GM21390 (cell line): ENCODE data around the gene OTULINL.
A peak's percentile ranks its signal among the peaks of the same experiment; 100 is the strongest.

ENCODE experiments used
- ATAC-seq: cut with Tn5 transposase; IDR thresholded peaks from one replicate; pipeline ENCODE4 v1.9.1; 2021; ENCODE audit not compliant: unreplicated experiment

OTULINL gene

DNA sequence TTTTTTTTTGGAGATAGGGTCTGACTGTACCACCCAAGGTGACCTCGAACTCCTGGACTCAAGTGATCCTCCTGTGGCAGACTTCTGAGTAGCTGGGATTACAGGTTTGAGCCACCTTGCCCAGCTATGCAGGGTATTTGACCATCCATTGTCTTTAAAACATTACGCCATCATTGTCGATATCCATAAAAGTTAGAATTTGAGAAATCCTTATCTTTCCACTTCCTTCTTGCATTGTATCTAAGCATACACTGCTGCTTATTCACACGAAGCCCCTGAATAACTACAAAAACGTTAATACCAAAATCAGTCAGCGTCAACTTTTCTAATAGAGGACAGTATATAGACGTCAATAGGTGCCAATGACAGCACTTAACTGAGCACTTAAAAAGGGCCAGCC is 5.4 kb upstream of the OTULINL start:
- ATAC-seq = no peak

DNA sequence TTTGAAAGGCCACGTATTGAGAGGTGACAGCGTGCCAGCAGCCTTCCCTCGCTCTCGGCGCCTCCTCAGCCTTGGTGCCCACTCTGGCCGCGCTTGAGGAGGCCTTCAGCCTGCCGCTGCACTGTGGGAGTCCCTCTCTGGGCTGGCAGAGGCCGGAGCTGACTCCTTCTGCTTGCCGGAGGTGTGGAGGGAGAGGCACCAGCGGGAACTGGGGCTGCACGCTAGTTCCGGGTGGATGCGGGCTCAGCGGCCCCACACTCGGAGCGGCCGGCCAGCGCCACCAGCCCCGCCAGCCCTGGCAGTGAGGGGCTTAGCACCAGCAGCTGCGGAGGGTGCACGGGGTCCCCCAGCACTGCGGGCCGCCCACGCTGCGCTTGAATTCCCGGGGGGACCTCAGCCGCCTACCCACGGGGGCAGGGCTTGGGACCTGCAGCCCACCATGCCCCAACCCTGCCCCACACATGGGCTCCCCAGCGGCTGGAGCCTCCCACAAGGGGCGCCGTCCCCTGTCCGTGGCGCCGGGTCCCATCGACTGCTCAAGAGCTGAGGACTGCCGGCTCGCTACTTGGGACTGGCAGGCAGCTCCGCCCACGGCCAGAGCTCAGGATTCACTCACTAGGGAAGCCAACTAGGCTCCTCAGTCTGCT is 4.4 kb upstream of the OTULINL start:
- no peak for ATAC-seq

DNA sequence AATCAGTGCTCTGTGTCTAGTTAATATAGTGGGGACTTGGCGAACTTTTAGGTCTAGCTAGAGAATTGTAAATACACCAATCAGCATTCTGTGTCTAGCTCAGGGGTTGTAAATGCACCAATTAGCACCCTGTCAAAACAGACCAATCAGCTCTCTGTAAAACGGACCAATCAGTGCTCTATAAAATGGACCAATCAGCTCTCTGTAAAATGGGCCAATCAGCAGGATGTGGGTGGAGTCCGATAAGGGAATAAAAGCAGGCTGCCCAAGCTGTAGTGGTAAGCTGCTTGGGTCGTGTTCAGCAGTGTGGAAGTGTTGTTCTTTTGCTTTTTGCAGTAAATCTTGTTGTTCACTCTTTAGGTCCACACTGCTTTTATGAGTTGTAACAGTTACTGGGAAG is 3.6 kb upstream of the OTULINL start:
- ATAC-seq = no peak

DNA sequence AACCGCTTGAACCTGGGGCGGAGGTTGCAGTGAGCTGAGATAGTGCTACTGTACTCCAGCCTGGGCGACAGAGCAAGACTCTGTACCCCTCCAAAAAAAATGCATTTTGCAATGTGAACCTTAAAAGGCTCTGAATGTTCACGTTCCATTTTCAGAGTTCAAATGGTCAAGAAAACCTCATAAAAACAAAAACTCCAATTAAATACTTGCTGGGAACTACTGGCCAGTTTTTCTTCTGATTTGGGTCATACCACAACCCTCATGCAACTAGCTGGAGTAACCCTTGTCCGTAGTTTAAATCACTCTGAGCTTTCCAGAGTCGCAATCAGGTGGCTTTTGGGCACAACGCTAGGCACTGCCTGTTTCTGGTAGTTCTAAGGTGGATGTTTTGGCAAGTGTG is 2.3 kb upstream of the OTULINL start:
- ATAC-seq = no peak

DNA sequence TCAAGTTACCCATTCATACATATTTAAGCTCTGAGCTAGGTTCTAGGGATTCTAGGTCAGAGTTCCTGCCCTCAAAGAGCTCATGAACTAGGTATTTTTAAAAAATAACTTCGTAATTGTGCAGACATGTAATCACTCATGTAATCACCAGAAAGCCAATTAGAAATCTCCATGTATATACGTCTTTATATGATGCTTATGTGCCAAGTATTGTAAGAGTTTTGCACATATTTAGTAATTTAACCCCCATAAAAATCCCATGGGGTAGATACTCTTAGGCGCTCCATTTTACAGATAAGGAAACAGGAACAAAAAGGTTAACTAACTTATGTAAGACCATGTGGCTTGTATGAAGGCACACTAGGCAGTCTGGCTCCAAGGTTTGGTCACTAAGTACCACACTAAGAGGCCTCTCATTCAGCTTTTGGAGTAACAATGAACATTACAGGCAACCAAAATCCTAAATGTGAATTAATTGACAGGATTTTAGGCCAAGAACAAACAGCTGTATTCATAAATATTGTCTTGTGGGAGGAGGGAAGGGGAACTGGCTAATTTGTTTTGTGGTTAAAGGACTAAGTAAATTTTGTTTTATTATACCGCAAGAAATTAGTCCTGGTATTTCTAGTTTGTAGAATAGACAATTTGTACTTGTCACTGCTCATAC is 1.7 kb upstream of the OTULINL start:
- no peak for ATAC-seq

DNA sequence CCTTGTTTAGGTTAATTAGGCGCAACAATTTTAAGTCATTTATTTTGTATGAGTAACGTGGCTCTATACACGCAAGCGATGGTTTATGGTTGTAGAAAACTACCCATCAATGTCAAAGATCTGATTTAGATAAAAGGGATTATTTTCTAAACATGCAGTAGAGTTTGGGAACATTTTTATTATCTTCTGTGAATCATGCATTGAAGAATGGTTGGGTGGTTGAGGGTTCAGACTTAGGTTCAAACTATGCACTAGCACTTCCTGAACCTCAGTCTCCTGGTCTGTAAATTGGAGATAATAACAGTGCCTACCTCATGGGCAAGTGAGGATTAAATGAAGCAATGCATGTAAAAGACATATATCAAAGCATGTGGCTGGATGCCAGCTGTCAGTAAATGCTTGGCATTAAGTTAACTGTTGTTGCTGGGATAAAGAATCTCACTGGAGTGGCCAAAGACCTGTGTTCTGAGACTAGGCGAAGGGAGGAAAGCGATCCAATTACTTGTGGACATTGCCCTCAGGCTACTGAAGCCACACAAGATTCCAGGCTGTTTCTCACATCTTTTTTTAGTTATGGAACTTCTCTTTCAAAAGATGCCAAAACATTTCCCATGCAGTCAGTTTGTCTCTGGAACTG is 1.1 kb upstream of the OTULINL start:
- no peak for ATAC-seq

DNA sequence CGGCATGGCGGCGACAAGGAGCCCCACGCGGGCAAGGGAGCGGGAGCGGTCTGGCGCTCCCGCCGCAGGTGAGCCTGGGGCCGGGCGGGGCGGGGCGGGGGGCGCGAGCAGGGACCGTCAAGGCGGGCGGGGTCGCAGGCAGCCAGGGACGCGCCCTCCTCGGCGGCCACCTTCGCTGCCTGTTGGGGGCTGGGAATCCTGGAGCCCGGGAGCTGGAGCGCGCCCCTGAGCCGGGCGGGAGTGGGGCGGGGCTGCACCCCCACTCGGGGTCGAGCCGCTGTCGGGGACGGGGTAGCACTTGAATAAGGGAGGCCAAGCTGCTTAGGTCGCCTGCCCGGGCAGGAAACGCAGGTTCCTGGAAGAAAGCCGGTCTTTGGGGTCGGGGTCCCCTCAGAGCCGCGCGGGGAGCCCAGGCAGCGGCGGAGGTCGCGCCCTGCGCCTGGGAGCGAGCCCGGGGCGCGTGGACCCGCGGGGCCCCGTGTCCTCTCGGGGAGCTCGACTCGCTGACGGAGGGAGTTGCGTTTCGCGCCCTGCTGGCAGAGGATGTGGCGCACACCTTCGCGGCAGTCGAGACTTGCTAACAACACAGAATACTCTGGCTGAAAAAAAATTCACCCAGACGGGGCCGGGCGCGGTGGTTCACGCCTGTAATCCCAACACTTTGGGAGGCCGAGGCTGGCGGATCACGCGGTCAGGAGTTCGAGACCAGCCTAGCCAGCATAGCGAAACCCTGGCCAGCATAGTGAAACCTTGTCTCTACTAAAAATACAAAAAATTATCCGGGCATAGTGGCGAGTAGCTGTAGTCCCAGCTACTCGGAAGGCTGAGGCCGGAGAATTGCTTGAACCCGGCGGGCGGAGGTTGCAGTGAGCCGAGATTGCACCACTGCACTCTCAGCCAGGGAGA is 552 bp downstream of the OTULINL start:
- ATAC-seq = peak; percentile 74

DNA sequence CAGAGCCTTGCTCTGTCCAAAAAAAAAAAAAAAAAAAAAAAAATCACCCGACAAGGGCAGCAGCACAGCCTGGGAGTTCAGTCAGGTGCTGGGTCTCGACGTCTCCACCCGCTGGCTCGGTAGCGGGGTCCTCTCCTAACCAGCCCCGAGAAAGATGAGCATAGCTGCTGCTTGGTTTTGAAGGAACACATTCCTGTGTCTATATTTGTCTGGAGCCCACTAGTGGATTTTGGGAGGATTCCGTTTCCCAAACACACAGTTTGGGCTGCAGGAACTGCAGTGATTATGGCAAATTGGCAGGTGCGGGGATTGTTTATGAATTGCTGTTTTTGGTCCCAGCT is 1.2 kb downstream of the OTULINL start:
- ATAC-seq = no peak

DNA sequence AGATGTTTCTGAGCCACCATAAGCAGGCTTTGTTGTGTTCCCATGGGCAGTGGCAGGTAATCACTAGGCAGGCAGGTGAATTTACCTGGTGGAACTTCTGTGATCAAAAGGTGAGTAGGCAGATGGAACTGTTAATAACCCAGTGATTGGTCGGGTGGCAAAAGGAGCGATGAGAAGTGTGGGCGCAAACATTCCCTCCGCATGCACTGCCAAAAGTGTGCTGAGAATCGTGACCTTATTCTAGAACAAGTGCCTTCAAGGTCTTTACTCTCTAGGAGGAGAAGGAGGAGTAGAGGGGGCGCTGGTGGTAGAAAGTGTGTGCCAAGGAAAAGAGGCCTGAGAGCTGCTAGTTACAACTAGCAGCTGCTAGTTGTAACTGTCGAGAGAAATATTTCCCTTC is 3.3 kb downstream of the OTULINL start:
- ATAC-seq = no peak

DNA sequence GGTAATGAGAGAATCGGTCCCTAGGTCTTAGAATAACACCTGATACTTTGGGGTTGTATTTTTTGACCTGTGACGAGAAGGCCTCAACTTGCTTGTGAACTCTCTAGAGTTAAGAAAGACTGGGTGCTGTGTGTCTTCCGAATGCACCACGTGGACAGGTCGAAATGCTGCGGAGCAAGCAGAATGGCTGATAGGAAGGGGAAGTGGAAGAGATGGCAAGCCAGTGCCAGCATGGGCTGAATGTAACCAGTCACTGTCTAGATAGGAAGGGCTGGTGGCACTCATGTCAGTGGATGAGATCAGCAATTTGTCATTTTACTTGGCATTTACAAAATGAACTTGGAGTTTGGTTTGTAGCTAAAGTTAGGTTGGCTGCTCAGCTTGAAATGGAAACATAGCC is 5.6 kb downstream of the OTULINL start:
- ATAC-seq = no peak

DNA sequence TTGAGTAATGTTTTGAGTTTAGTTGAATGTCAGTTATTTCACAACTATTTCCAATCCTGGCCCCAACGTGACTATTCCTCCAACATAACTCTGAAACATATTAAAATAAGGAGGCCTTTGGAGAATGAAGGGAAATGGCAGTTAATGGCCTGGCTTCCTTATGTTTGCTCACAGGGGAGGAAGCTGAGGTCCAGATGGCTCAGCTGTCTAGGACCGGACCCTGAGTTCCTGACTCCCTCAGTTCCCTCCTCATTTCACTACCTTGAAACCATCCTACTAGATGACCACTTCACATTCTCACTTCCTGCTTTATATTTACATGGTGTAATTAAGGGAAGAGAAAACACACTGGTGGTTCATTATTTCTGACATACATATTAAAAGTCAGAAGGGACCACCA is 6.6 kb downstream of the OTULINL start:
- peak; percentile 50 for ATAC-seq

DNA sequence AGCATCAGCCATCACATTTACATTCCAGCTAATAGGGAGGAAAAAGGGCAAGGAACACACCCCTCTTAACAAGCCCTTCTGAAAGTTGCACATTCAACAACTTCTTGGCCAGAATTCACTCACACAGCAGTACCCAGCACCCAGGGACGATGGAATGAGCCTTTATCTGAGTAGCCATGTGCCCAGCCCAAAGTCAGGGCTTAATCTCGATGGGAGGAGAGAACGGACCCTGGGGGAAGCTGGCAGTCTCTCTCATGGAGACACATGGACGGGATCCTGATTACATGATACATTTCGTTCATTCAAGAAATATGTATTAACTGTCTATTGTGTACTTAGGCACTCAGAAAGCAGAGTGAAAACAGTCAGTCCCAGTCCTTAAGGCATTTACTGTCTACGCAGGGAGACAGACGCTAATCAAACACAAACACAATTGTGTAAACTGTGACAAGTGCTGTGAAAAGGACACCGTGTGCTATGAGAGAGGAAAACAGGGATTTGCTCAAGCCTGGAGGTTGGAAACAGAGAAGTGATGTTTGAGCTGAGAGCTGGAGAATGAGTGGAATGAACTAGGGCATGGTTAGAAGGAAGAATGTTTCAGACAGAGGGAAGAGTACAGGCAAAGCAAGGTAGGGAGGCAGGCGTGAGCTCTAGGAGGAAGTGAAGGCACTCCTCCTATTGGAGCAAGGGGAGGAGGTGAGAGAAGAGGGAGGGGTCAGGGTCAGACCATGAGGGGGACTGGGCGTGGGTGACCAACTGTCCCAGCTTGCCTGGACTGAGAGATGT is 7.4 kb downstream of the OTULINL start:
- no peak for ATAC-seq

DNA sequence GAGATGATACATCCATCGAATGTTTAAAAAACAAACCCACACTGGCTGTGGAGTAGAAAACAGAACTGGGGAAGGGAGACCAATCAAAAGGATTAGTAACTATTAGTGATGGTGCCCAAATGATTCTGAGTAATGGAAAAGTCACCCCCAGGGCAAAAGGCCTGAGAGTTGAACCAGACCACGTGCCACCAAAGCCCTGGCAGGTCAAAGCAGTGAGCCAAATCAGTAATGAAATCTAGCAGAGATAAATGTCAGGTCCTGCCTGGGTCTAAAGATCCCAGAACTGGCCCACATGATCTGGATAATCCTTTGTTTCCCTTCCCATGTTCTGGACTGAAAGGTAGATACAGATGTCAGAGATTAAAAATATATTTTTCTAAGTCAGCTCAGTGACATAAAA is 9.4 kb downstream of the OTULINL start:
- ATAC-seq = no peak

DNA sequence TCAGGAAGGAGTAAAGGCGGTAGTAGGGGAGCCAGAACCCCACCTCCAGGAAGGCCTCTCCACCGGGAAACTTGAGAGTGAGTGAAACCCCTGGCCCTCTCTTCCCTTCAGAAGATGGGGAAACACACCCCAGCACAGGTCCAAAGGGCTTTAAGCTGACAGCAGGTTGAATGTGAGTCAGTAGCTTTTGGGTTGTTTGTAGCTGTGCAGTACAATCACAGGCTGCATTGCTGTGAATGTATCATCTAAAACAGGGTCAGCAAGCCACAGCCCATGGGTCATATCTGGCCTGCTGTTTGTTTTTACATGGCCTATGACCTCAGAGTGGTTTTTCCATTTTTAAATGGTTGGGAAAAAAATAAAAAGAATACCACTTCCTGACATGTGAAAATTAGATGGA is 10.0 kb downstream of the OTULINL start:
- no peak for ATAC-seq

DNA sequence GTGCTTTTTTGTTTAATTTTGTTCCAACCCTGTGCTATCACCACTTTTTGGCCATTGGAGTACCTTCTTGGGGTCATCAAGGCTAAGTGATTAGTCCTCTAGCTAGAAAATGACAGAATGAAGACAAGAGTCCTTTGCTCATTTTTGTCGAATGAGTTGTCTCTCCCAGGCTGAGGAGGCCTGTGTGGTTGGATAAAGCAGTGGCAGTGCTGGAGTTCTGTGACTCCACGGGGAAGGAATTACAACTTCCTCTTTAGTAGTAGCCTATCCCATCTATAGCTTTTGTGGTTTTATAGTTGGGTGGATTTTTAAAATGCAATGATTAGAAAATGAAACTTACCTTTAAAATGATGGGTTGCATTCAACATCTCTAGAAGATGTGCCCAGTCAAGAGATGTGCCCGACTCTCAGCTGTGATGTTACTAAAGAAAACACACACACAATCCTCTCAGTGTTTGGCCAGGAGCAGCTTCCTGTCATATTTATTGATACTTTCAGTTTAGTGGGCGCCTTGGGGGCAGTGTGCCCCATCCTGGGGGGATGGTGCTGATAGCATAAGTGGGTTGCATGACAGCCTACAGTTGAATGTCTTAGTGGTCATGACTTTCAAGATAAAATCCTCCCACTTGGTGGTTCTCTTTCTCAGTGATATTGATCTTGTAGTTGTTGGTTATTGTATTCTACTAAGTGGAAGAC is 11.9 kb downstream of the OTULINL start:
- no peak for ATAC-seq

DNA sequence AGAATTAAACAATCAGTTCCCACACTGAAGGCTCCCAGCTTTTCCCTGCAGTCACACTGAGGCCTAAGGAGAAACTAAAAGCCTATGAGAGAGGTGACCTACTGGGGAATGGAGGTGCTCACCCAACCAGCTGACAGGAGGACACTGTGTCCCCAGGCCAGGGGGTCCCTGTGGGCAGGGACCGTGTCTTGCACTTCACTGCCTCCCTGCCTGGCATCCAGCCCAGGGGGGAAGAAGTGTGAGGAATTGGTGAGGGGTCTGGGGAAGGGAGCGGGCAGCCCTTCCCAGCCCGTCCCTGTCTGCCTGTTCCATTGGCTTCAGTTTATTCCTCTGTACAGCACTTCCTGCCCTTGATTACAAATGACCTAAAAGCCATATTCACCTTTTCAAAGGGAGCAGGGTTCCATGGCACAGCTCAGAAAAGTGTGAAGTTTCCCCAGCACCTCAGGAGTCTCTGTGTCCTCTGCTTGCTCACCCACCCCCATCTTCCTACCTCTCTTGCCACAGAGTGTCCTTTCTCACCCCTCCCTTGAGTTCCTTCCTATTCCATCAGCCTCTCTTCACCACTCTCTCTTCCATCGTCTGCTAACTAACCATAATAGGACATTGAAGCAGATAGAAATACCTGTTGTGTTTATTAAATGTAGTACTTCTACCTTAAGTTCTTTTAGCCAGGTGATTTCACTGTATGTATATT is 12.9 kb downstream of the OTULINL start:
- no peak for ATAC-seq

DNA sequence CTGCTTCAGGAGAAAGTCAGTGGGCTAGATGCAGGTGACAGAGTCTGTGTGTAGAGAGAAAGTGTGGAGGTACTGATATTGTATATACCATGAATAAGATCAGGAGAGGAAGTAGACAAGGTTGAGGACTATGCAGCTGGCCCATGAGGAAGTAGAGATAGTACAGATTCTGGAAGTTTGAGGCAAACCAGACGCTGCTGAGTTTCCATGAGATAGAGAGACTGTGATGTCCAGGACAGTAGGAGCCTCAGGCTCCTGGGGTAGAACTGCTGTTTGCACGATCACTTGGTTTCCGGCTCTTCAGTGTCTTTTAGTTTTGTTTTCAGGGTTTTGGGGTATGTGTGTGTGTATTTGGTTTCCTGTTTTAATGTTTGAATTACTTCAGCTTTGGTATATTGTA is 13.6 kb downstream of the OTULINL start:
- ATAC-seq = peak; percentile 69

DNA sequence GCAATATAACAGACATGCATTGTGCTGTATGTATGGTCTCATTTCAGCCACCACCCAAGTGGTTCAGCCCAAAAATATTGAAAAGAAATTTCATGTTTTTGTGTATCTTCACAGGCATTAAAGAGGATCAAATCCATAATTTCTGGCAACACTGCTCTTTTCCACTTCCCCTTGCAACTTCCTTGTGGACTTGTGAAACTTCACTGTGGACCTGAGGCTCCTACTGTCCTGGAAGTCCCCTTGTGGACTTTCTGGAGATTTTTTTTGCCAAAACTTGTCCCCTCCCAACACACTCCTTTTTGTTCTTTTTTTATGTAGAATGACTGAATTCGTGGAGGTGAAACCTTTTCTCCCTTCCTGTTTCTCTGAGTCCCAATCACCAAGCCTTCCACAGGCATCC is 14.3 kb downstream of the OTULINL start:
- ATAC-seq = no peak

DNA sequence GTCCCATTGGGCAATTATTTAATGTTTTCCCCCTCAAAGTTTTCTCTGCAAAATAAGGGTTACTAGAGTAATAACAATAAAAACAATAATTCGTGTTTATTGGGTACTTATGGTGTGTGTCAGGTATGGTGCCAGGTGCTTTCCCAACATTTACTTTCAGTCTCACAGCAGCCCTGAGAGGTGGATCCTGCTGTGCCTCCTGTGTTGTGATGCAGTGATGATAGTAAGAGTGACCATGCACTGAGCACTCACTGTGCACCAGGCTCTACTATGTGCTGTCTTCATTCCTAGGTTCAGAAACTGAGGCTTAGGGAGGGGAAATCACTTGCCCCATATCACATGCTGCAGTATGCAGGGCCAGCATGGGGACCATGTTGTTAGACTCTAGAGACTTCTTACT is 15.5 kb downstream of the OTULINL start:
- no peak for ATAC-seq

DNA sequence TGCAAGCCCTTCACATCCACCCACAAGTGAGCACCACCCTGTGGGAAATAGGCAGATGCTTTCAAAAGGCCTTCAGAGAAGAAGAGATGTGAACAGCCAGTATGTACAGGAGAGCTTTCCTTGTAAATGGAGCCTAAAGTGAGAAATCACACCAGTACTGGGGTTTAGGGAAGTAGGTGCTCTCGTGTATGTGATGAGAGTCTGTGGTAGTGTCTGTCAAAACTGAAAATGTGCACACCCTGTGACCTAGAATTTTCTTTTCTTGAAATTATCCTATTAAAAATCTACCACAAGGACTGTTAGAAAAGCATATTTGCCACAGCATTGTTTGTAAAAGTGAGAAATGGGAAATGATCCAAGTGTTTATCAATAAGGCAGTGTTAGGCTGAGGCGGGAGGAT is 16.6 kb downstream of the OTULINL start:
- peak; percentile 41 for ATAC-seq
